Right lobe of liver (tissue), 4 donors: ENCODE results near the gene SVBP.

ENCODE experiments used
- CTCF ChIP-seq, 4 donors: fragments of 200-600 bp in 3 of 4; fragments of 450-650 bp in 1 of 4; IDR thresholded peaks; one replicate each; pipeline versions ENCODE4 v1.5.1 to v1.8.0; 2016 to 2022; ENCODE audit warnings: antibody characterized with exemption in 4 of 4, mild to moderate bottlenecking in 2 of 4
- POLR2A ChIP-seq: fragments of 450-650 bp; IDR thresholded peaks from one replicate; pipeline ENCODE4 v1.6.1; 2017; ENCODE audit warnings: antibody characterized with exemption, mild to moderate bottlenecking
- donor health status: DM: no; HTN: no; CAD: no.
- donor health status: DM: no; HTN: no; CAD: no.
- donor health status: DM: no; HTN: yes; CAD: no.

- TF ChIP-seq CTCF (IDR thresholded peaks at IDR 0.05) (no peak), POLR2A (no peak)
Measured at GRCh38 chr1:42866549-42866948, 49.4 kb upstream of the SVBP start.
